Uterus (tissue), 4 donors: ENCODE measurements around the gene BCAS3. TPM values are rescaled to one million over a fixed set of nuclear protein-coding genes. Genes with fewer than 3 reads are reported as not detected.

Experiments used
- DNase-seq, 2 donors: peaks; one replicate each; pipeline ENCODE4 v3.0.0-alpha.2; 2019 to 2020
- H3K27ac ChIP-seq, 2 donors: fragments of 200-600 bp; sonication (generic); 1 replicate in 1 of 2; 2 replicates in 1 of 2; pipeline ENCODE4 v1.5.1; 2016 to 2018
- H3K27me3 ChIP-seq, 2 donors: fragments of 200-600 bp; sonication (generic); one replicate each; pipeline ENCODE4 v1.5.1; 2018 to 2019; ENCODE audit warnings: control low read depth in 1 of 2
- H3K36me3 ChIP-seq, 2 donors: fragments of 200-600 bp; sonication (generic); one replicate each; pipeline ENCODE4 v1.5.1; 2019; ENCODE audit warnings: control low read depth in 1 of 2
- H3K4me1 ChIP-seq, 2 donors: fragments of 200-600 bp; sonication (generic); one replicate each; pipeline ENCODE4 v1.5.1; 2018 to 2019; ENCODE audit warnings: control low read depth in 1 of 2
- H3K4me3 ChIP-seq, 2 donors: fragments of 200-600 bp; sonication (generic); 1 replicate in 1 of 2; 2 replicates in 1 of 2; pipeline ENCODE4 v1.5.1; 2018 to 2019; ENCODE audit warnings: mild to moderate bottlenecking in 1 of 2
- H3K9me3 ChIP-seq, 2 donors: fragments of 200-600 bp; sonication (generic); one replicate each; pipeline ENCODE4 v1.5.1; 2019; ENCODE audit warnings: control low read depth in 1 of 2
- POLR2A ChIP-seq, 2 donors: fragments of 450-650 bp; IDR thresholded peaks; one replicate each; pipeline ENCODE4 v1.6.1; 2016; ENCODE audit warnings: antibody characterized with exemption in 2 of 2, mild to moderate bottlenecking in 1 of 2, moderate library complexity in 1 of 2
- intact Hi-C: fragments of 100-400 bp; cut with DNase I; formaldehyde crosslinking; loops from one replicate; pipeline ENCODE4 v1.15.1; 2023; ENCODE audit warnings: low total_unique reads
- total RNA-seq, 4 donors: library from RNA; depleted of rRNA in 3 of 4; stranded (reverse); fragments of >200 nt in 3 of 4; gene quantifications; one replicate each; pipeline versions ENCODE4 v1.1.0 to v1.2.4, GENCODE V29; 2014 to 2023
- TF ChIP-seq, protein P1 (sequence below), 4 experiments: fragments of 200-600 bp in 2 of 4; fragments of 450-650 bp in 2 of 4; sonication (generic) in 2 of 4; IDR thresholded peaks; one replicate each; pipeline ENCODE4 v1.5.1; 2016 to 2019; ENCODE audit warnings: antibody characterized with exemption in 4 of 4, mild to moderate bottlenecking in 2 of 4, moderate library complexity in 1 of 4
- donor health status: DM: yes; HTN: yes; CAD: no.

BCAS3 gene
- total RNA-seq, 4 donors from 2014 or later, result 42.6 to 147 (median 83.7) TPM

DNA sequence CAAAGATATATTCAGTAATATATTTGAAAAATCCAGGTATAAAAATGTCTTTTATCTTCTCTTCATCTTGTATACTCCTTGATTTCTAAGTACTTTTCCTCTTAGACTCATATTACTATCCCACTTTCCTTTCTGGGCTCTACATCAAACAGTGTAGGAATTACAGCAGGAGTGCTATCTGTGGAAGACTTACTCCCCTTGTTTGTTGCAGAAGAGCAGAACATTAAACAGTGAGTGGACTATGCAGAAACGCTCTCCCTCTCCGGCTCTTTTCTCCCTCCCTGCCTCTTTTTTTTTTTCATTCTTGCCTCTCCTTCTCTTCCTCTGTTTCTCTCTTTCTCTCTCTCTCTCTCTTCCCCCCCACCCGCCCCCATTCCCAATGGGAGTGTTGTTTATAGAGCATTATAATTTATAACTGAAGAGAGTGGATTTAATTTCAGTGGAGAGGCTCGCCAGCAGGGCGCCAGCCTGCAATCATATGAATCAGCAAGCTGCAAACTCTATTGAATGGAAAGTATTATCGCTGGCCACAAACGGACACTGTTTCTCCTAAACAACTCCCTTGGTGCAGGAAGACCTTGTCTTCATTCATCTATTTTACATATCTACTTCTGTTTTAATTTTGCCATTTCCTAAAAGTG is 479.7 kb downstream of the BCAS3 start:
- H3K27ac ChIP-seq, result peak overlapping the region in 1 of 2 donors; percentile 52
- H3K4me3 ChIP-seq, result no peak overlapping the region
- H3K36me3 ChIP-seq, result no peaks in the 10 kb centered on the region
- no peak for DNase-seq
- no peaks in the 10 kb centered on the region for H3K9me3 ChIP-seq
- H3K27me3 ChIP-seq, result no peaks in the 10 kb centered on the region
- intact Hi-C loops, result no loop called here
- TF ChIP-seq POLR2A (IDR thresholded peaks at IDR 0.05), result no peak
- TF ChIP-seq, protein P1, sequence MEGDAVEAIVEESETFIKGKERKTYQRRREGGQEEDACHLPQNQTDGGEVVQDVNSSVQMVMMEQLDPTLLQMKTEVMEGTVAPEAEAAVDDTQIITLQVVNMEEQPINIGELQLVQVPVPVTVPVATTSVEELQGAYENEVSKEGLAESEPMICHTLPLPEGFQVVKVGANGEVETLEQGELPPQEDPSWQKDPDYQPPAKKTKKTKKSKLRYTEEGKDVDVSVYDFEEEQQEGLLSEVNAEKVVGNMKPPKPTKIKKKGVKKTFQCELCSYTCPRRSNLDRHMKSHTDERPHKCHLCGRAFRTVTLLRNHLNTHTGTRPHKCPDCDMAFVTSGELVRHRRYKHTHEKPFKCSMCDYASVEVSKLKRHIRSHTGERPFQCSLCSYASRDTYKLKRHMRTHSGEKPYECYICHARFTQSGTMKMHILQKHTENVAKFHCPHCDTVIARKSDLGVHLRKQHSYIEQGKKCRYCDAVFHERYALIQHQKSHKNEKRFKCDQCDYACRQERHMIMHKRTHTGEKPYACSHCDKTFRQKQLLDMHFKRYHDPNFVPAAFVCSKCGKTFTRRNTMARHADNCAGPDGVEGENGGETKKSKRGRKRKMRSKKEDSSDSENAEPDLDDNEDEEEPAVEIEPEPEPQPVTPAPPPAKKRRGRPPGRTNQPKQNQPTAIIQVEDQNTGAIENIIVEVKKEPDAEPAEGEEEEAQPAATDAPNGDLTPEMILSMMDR (IDR thresholded peaks at IDR 0.05), result peak in 1 of 4 experiments; percentile 3
- H3K4me1 ChIP-seq, result no peaks in the 10 kb centered on the region

DNA sequence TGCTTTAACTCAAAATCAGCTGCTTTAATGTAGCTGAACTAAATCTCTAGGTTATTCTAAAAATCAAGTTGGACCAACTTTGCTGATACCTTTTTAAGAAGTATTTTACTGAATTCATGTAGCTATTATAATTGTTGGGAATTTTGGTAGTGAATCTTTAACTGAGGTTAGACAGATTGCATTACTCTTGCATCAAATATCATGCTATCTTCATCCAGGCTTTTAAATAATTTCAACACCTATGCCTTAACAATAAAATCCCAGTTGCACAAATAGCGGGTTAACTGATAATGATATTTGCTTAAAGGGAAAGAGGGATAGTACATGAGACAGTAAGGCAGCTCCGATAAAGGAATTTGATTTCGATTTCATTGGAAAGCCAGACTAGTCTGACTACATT is 480.7 kb downstream of the BCAS3 start:
- no peak for TF ChIP-seq POLR2A (IDR thresholded peaks at IDR 0.05)
- TF ChIP-seq, protein P1 (IDR thresholded peaks at IDR 0.05), result no peak
- no peak overlapping the region for H3K27ac ChIP-seq
- no peaks in the 10 kb centered on the region for H3K9me3 ChIP-seq
- H3K27me3 ChIP-seq, result no peaks in the 10 kb centered on the region
- no peaks in the 10 kb centered on the region for H3K36me3 ChIP-seq
- H3K4me1 ChIP-seq, result no peaks in the 10 kb centered on the region
- H3K4me3 ChIP-seq, result no peak overlapping the region
- no peak for DNase-seq
- intact Hi-C loops, result no loop called here

DNA sequence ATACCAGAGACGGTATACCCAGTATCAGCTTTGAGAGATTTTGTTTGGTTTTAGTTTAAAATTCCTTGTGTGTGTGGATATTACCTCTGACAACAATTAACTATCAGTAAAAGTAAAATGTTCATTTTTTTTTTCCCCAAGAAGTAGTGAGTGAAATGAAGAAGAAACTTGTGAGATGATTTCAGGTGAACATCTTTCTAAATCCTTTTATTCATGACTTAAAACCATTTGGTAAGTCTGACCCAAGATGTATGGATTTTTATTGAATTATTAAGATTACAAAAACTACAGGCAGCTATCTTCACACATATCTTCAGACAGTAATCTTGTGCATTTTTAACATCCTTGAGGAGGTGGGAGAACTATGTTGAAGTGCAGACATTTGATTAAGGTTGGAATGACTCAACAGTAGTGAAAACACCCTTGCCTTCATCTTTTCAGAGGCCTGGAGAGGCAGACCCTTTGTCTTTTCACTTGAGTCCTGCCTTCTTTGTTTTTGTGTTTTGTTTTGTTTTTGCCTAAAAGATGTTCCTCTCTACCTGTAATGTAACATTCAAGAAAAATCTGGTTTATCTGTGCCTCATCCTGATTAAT is 481.7 kb downstream of the BCAS3 start:
- no peaks in the 10 kb centered on the region for H3K4me1 ChIP-seq
- no peak overlapping the region for H3K4me3 ChIP-seq
- no peak overlapping the region for H3K27ac ChIP-seq
- intact Hi-C loops, result no loop called here
- no peaks in the 10 kb centered on the region for H3K27me3 ChIP-seq
- H3K9me3 ChIP-seq, result no peaks in the 10 kb centered on the region
- TF ChIP-seq, protein P1 (IDR thresholded peaks at IDR 0.05), result no peak
- no peak for TF ChIP-seq POLR2A (IDR thresholded peaks at IDR 0.05)
- no peak for DNase-seq
- H3K36me3 ChIP-seq, result no peaks in the 10 kb centered on the region

DNA sequence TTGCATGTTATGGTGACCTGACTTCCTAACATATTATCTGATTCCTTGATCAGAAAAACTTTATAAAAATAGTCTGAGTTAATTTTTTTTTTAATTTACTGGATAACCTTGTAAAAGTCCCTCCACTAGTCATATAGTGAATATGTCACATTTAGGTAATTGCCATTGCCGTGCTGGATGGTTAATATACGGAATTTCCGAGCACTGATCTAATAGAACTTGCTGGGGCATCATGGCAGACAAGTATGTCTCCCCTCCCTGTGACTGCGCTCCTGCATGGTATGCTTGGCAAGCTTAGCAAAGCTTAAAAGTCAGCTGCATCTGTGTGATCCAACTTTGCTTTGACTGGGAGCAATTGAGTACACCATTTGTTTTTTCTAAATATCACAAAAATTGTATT is 482.6 kb downstream of the BCAS3 start:
- Histone ChIP-seq H3K4me3 (no peak overlapping the region), H3K36me3 (no peaks in the 10 kb centered on the region), H3K9me3 (no peaks in the 10 kb centered on the region), H3K27me3 (no peaks in the 10 kb centered on the region), H3K27ac (no peak overlapping the region), H3K4me1 (no peaks in the 10 kb centered on the region)
- intact Hi-C loops, result no loop called here
- no peak for DNase-seq
- TF ChIP-seq, protein P1 (IDR thresholded peaks at IDR 0.05), result no peak
- TF ChIP-seq POLR2A (IDR thresholded peaks at IDR 0.05), result no peak

DNA sequence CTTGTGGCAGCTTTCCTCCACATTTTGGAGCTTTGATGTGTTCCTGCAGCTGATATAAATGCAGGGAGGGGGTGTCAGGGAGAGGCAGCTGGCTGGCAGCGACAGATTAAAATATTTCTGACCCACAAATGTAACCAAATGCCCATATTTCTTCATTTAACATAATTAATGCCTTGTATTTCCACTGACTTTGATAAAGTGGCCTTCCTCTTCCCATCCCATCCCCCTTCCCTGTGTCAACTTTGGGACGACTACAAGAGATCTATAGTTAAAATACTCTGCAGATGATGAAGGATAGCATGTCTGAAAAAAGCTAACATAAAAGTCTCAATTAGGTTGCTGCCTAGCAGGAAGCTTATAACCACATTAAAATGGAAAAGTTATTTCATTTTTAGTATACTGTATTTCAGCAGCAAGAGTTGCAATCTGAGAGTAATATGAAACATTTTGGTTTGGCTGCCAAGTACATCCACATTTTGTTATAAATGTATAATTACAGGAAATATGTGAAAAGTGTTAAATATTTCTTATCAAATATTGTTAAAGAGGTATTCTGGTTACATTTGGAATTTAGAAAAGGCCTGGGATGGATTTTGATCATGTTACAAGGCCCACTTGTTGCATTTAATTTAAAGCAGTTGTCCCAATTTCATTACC is 483.3 kb downstream of the BCAS3 start:
- no peaks in the 10 kb centered on the region for H3K36me3 ChIP-seq
- H3K27ac ChIP-seq, result no peak overlapping the region
- TF ChIP-seq, protein P1 (IDR thresholded peaks at IDR 0.05), result no peak
- TF ChIP-seq POLR2A (IDR thresholded peaks at IDR 0.05), result no peak
- no peaks in the 10 kb centered on the region for H3K27me3 ChIP-seq
- intact Hi-C loops, result no loop called here
- no peaks in the 10 kb centered on the region for H3K4me1 ChIP-seq
- H3K4me3 ChIP-seq, result no peak overlapping the region
- DNase-seq, result no peak
- H3K9me3 ChIP-seq, result no peaks in the 10 kb centered on the region
